ENCODE data around the gene TTPAL. TPM values are rescaled to one million over a fixed set of nuclear protein-coding genes. Genes with fewer than 3 reads are reported as not detected.

The TTPAL gene
- total and polyA plus RNA-seq, 2 donors (not counting 1 experiment from before 2014, with no cell fraction given) = 11.9 to 12.6 TPM

GRCh38 chr20:44504402-44505307 lies 29.0 kb downstream of the TTPAL start:
- peaks cover 11% of the 10 kb centered on the region for H3K36me3 ChIP-seq (ENCODE audit: control insufficient read depth, insufficient read depth, low read length)
- peaks cover 2% of the 10 kb centered on the region for H3K4me1 ChIP-seq (ENCODE audit: control insufficient read depth, extremely low read depth, insufficient read depth, low read length)
- no peaks in the 10 kb centered on the region for H4K20me1 ChIP-seq (ENCODE audit: control insufficient read depth, extremely low read depth, insufficient read depth, low read length)
- no peaks in the 10 kb centered on the region for H3K9me3 ChIP-seq (ENCODE audit: control insufficient read depth, insufficient read depth, low read depth, low read length)
- H3K9ac ChIP-seq (ENCODE audit: insufficient read depth, low read length) = no peak overlapping the region
- H3K79me2 ChIP-seq (ENCODE audit: control insufficient read depth, insufficient read depth, low read length) = no peaks in the 10 kb centered on the region
- no peak for TF ChIP-seq EZH2 (IDR thresholded peaks at IDR 0.05; ENCODE audit: low read length, missing control alignments)
- TF ChIP-seq, protein P1, sequence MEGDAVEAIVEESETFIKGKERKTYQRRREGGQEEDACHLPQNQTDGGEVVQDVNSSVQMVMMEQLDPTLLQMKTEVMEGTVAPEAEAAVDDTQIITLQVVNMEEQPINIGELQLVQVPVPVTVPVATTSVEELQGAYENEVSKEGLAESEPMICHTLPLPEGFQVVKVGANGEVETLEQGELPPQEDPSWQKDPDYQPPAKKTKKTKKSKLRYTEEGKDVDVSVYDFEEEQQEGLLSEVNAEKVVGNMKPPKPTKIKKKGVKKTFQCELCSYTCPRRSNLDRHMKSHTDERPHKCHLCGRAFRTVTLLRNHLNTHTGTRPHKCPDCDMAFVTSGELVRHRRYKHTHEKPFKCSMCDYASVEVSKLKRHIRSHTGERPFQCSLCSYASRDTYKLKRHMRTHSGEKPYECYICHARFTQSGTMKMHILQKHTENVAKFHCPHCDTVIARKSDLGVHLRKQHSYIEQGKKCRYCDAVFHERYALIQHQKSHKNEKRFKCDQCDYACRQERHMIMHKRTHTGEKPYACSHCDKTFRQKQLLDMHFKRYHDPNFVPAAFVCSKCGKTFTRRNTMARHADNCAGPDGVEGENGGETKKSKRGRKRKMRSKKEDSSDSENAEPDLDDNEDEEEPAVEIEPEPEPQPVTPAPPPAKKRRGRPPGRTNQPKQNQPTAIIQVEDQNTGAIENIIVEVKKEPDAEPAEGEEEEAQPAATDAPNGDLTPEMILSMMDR (conservative IDR thresholded peaks at IDR 0.05 in 1 of 2, IDR thresholded peaks at IDR 0.05 in 1 of 2; ENCODE audit: low read depth in 1 of 2, low read length in 2 of 2) = no peak
- H3K4me2 ChIP-seq (ENCODE audit: extremely low read depth, insufficient read depth, low read length) = no peak overlapping the region
- H3K4me3 ChIP-seq (replicated peaks in 1 of 4; ENCODE audit: control extremely low read depth in 1 of 4, insufficient read depth in 1 of 4, low read depth in 3 of 4, low read length in 4 of 4) = no peak overlapping the region
- DNase-seq (ENCODE audit: low read depth in 2 of 2) = no peak
- H3K27me3 ChIP-seq (ENCODE audit: control insufficient read depth, insufficient read depth, low read length) = no peaks in the 10 kb centered on the region
- no peak overlapping the region for H2AFZ ChIP-seq (ENCODE audit: low read length)
- no peak overlapping the region for H3K27ac ChIP-seq (ENCODE audit: insufficient read depth, low read length)

- Histone ChIP-seq H3K79me2 (ENCODE audit: control insufficient read depth, insufficient read depth, low read length) (peaks cover 15% of the 10 kb centered on the region), H3K4me2 (ENCODE audit: extremely low read depth, insufficient read depth, low read length) (no peak overlapping the region), H2AFZ (ENCODE audit: low read length) (no peak overlapping the region), H4K20me1 (ENCODE audit: control insufficient read depth, extremely low read depth, insufficient read depth, low read length) (no peaks in the 10 kb centered on the region), H3K4me1 (ENCODE audit: control insufficient read depth, extremely low read depth, insufficient read depth, low read length) (no peaks in the 10 kb centered on the region), H3K9ac (ENCODE audit: insufficient read depth, low read length) (no peak overlapping the region), H3K9me3 (ENCODE audit: control insufficient read depth, insufficient read depth, low read depth, low read length) (no peaks in the 10 kb centered on the region), H3K27ac (ENCODE audit: insufficient read depth, low read length) (no peak overlapping the region), H3K27me3 (ENCODE audit: control insufficient read depth, insufficient read depth, low read length) (no peaks in the 10 kb centered on the region), H3K4me3 (replicated peaks in 1 of 4; ENCODE audit: control extremely low read depth in 1 of 4, insufficient read depth in 1 of 4, low read depth in 3 of 4, low read length in 4 of 4) (no peak overlapping the region), H3K36me3 (ENCODE audit: control insufficient read depth, insufficient read depth, low read length) (peaks cover 5% of the 10 kb centered on the region)
- no peak for DNase-seq (ENCODE audit: low read depth in 2 of 2)
- TF ChIP-seq, protein P1 (conservative IDR thresholded peaks at IDR 0.05 in 1 of 2, IDR thresholded peaks at IDR 0.05 in 1 of 2; ENCODE audit: low read depth in 1 of 2, low read length in 2 of 2) = no peak
- no peak for TF ChIP-seq EZH2 (IDR thresholded peaks at IDR 0.05; ENCODE audit: low read length, missing control alignments)
Observed at GRCh38 chr20:44509762-44510161, 34.1 kb downstream of the TTPAL start.

- no peak overlapping the region for H2AFZ ChIP-seq (ENCODE audit: low read length)
- peaks cover 48% of the 10 kb centered on the region for H3K79me2 ChIP-seq (ENCODE audit: control insufficient read depth, insufficient read depth, low read length)
- H3K27me3 ChIP-seq (ENCODE audit: control insufficient read depth, insufficient read depth, low read length) = no peaks in the 10 kb centered on the region
- H3K4me2 ChIP-seq (ENCODE audit: extremely low read depth, insufficient read depth, low read length) = no peak overlapping the region
- no peaks in the 10 kb centered on the region for H3K4me1 ChIP-seq (ENCODE audit: control insufficient read depth, extremely low read depth, insufficient read depth, low read length)
- no peak overlapping the region for H3K9ac ChIP-seq (ENCODE audit: insufficient read depth, low read length)
- H3K27ac ChIP-seq (ENCODE audit: insufficient read depth, low read length) = no peak overlapping the region
- no peaks in the 10 kb centered on the region for H4K20me1 ChIP-seq (ENCODE audit: control insufficient read depth, extremely low read depth, insufficient read depth, low read length)
- DNase-seq (ENCODE audit: low read depth in 2 of 2) = no peak
- no peaks in the 10 kb centered on the region for H3K9me3 ChIP-seq (ENCODE audit: control insufficient read depth, insufficient read depth, low read depth, low read length)
- no peak overlapping the region for H3K4me3 ChIP-seq (replicated peaks in 1 of 4; ENCODE audit: control extremely low read depth in 1 of 4, insufficient read depth in 1 of 4, low read depth in 3 of 4, low read length in 4 of 4)
- TF ChIP-seq, protein P1 (conservative IDR thresholded peaks at IDR 0.05 in 1 of 2, IDR thresholded peaks at IDR 0.05 in 1 of 2; ENCODE audit: low read depth in 1 of 2, low read length in 2 of 2) = no peak
- TF ChIP-seq EZH2 (IDR thresholded peaks at IDR 0.05; ENCODE audit: low read length, missing control alignments) = no peak
- peaks cover 5% of the 10 kb centered on the region for H3K36me3 ChIP-seq (ENCODE audit: control insufficient read depth, insufficient read depth, low read length)
Observed at GRCh38 chr20:44513871-44514270, 38.2 kb downstream of the TTPAL start.

All from fibroblast of lung (primary cell).